IPS DF 6.9 (cell line): ENCODE measurements around the gene RNF217.
"Not testable (repeated sequence)": the region's sequence is repeated elsewhere in the genome, so short reads cannot be mapped to it uniquely, and the experiment has no call there.

Experiments
- DNase-seq: peaks from one replicate; pipeline ENCODE4 v3.0.0-alpha.2; 2013; ENCODE audit warnings: low read depth, low spot score
- H3K27ac ChIP-seq: one replicate; pipeline ENCODE4 v1.5.1; 2013; ENCODE audit warnings: low read length, control low read depth
- H3K27me3 ChIP-seq: 2 replicates; pipeline ENCODE4 v1.6.1; 2013; ENCODE audit warnings: mild to moderate bottlenecking, low read length; ENCODE audit not compliant: control insufficient read depth, insufficient read depth
- H3K36me3 ChIP-seq: 2 replicates; pipeline ENCODE4 v1.6.1; 2013; ENCODE audit warnings: low read length; ENCODE audit not compliant: control insufficient read depth, insufficient read depth
- H3K4me1 ChIP-seq: 2 replicates; pipeline ENCODE4 v1.6.1; 2013; ENCODE audit warnings: low read length; ENCODE audit not compliant: control insufficient read depth, insufficient read depth
- H3K4me3 ChIP-seq: 2 replicates; pipeline ENCODE4 v1.5.1; 2013; ENCODE audit warnings: mild to moderate bottlenecking, low read length
- H3K9me3 ChIP-seq: 2 replicates; pipeline ENCODE4 v1.6.1; 2013; ENCODE audit warnings: low read length, inconsistent platforms; ENCODE audit not compliant: control insufficient read depth, insufficient read depth
- WGBS: extraction: QIAGEN DNeasy Blood & Tissue Kit; methylation state at CpG from one replicate; pipeline ENCODE4 v1.1.7; 2013; ENCODE audit warnings: mixed read lengths, missing lambda C conversion rate; ENCODE audit not compliant: insufficient read length, insufficient coverage; 5-methylcytosine and 5-hydroxymethylcytosine counted together

RNF217 gene

DNA sequence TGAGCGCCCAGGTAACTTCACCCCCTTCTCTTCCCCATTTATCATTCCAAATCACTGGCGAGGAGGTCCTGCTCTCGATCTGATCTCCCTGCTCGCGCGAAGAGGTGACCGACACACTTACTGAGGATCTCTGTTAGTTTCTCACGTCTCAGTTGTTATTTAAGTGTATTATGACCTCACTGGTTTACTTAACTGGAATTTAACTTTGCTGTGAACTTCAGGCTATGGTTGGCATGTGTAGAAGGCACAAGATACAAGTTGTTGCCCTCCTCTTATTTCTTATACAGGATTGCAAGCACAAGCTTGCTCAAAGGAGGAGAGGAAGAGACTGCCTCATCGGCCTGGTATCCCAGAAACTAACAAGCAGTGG is 1.2 kb downstream of the RNF217 start:
- H3K9me3 ChIP-seq = no peaks in the 10 kb centered on the region
- no peak overlapping the region for H3K27ac ChIP-seq
- H3K27me3 ChIP-seq = no peaks in the 10 kb centered on the region
- WGBS = no CpG with 5 or more reads among the region's 9 CpGs
- peak overlapping the region; percentile 88; the same call in 1 of the 2 replicates for H3K4me3 ChIP-seq
- H3K36me3 ChIP-seq = no peaks in the 10 kb centered on the region
- no peak for DNase-seq
- H3K4me1 ChIP-seq = no peaks in the 10 kb centered on the region

DNA sequence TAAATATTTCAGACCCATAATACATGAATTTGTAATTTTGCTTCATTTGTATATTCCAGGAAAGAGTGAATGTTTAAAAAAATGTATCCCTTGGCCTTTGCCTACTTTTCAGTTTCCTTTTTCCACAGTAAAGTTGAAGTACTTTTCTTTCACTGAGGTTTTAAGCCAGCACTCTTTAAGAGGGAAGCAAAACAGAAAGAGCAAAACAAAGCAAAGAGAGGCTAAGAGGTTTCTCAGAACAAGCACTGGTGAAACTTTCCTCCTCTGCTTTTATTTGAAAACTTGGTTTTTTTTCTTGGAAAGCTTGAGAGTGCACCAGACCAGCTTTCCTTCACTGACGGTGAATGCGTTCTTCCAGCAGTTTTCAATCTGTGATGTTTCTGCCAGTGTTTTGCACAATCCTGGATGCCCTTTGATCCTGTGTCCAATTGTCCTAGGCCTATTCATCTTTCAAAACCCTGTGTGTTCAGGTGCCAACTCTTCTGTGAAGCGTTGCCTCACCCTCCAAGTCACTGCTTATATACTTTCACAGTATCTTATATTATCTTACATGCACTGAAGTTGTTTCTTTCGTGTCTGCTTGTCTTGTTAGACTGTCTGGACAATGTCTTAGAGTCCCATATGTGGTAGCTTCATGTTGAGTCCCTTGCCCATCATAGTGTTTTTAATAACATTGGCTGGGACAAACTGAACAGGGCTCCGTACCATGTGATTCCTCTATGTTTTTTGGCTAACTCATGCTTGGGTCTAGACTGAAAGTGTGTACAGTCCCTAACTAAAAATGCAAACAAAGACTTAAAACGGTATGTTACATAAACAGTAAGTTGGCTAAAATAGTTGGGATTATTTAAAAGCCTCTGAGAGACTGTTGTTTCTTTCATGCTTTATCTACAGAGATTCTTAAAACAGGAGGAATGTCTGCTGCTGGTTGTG is 1.9 kb downstream of the RNF217 start:
- no peaks in the 10 kb centered on the region for H3K36me3 ChIP-seq
- H3K4me3 ChIP-seq = no peak overlapping the region
- H3K4me1 ChIP-seq = no peaks in the 10 kb centered on the region
- DNase-seq = no peak
- H3K27me3 ChIP-seq = no peaks in the 10 kb centered on the region
- no CpG with 5 or more reads among the region's 6 CpGs for WGBS
- no peak overlapping the region for H3K27ac ChIP-seq
- no peaks in the 10 kb centered on the region for H3K9me3 ChIP-seq

DNA sequence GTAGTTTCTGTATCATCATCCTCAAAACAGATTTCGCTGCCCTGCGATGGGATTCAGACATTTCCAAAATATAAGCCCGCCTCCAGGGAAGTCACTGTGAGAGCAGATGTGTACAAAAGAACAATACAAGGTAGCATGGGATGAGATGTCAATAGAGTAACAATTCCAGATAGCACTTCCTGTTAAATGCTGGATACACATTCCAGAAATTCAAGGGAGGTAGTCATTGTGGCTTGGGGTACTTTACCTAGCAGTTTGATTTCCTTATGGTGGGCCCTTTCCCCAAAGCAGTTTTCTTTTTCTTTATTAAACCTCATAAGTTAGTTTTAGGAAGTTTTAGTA is 2.5 kb downstream of the RNF217 start:
- H3K4me1 ChIP-seq = no peaks in the 10 kb centered on the region
- no peaks in the 10 kb centered on the region for H3K36me3 ChIP-seq
- H3K27ac ChIP-seq = no peak overlapping the region
- WGBS = no CpG with 5 or more reads among the region's 3 CpGs
- H3K9me3 ChIP-seq = no peaks in the 10 kb centered on the region
- no peak for DNase-seq
- no peaks in the 10 kb centered on the region for H3K27me3 ChIP-seq
- H3K4me3 ChIP-seq = no peak overlapping the region

DNA sequence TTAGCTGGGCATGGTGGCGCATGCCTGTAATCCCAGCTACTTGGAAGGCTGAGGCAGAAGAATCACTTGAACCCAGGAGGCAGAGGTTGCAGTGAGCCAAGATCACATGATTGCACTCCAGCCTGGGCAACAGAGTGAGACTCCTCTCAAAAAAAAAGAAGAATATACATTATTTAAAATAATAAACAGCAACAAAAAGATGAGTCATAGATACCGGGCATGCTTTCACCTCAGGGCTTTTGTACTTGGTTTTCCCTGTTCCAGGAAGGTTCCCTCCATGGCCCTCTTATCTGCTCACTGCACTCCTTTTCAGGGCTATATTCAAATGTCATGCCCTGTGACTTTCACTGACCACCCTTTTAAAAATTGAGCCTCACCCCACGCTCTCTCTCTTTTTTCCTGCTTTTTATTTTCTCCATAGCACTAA is 3.2 kb downstream of the RNF217 start:
- H3K4me1 ChIP-seq, H3K27me3 ChIP-seq, DNase-seq, H3K4me3 ChIP-seq, H3K36me3 ChIP-seq, H3K9me3 ChIP-seq, H3K27ac ChIP-seq: not testable (repeated sequence)
- WGBS = no CpG with 5 or more reads among the region's 3 CpGs

DNA sequence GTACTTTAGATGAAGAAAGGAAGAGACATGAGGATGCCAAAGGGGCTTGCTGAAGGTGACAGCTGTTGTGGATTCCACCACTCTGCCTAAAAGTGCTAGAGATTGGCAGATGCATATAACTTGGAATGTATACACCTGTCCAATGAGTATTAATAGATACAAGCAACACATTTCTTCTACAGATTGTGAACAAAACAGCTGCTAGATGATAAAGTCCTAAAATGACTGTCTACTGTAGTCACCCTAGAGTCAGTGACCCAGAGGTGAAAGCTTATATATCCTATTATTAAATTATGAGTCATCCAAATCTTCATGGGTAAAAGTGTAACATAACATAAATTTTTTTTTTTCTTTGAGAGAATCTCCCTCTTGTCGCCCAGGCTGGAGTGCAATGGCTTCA is 5.2 kb downstream of the RNF217 start:
- Histone ChIP-seq H3K27me3 (no peaks in the 10 kb centered on the region), H3K4me3 (no peak overlapping the region), H3K4me1 (no peaks in the 10 kb centered on the region), H3K27ac (no peak overlapping the region), H3K9me3 (no peaks in the 10 kb centered on the region), H3K36me3 (no peaks in the 10 kb centered on the region)
- WGBS = no CpG with 5 or more reads among the region's 1 CpG
- no peak for DNase-seq

DNA sequence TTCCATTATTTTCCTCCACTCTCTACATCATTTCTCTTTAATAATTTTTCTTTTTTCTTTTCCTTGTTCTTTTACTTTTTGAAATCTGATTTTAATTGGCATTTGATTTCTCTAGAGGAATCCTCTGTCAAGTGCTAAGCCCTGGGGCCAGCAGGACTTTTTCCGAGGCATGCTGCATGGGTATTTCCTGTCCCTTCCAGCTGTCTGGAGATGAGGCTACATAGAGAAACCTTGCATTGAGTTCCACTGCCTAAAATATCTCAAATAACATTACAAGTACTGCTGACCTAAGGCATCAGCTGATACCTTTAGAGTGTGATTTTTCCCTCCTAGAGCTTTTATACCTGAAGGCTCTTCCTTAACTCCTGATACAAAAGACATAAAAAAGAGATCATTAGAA is 6.2 kb downstream of the RNF217 start:
- no peak for DNase-seq
- H3K4me1 ChIP-seq = no peaks in the 10 kb centered on the region
- no peaks in the 10 kb centered on the region for H3K36me3 ChIP-seq
- no CpG with 5 or more reads among the region's 1 CpG for WGBS
- H3K27ac ChIP-seq = no peak overlapping the region
- H3K9me3 ChIP-seq = no peaks in the 10 kb centered on the region
- no peaks in the 10 kb centered on the region for H3K27me3 ChIP-seq
- no peak overlapping the region for H3K4me3 ChIP-seq

DNA sequence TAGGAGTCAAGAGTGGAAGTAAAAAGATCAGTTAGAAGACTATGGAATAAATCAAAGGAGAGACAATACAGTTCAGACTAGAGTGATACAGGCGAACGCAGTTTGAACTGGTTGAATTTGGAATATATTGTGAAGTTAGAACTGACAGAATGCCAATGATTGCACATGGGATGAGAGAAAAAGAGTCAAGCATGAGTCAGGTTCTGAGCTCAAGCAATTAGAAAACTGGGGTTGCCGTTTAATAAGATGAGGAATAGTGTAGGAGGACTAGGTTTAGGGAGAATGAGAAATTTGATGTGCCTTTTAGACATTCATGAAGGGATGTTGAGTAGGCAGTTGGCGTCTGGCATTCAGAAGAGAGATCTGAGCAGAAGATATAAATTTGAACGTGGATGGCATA is 8.0 kb downstream of the RNF217 start:
- no peaks in the 10 kb centered on the region for H3K9me3 ChIP-seq
- 100% methylated on average over 1 of the region's 5 CpGs for WGBS
- no peak overlapping the region for H3K27ac ChIP-seq
- H3K4me1 ChIP-seq = no peaks in the 10 kb centered on the region
- H3K36me3 ChIP-seq = no peaks in the 10 kb centered on the region
- H3K4me3 ChIP-seq = no peak overlapping the region
- DNase-seq = no peak
- no peaks in the 10 kb centered on the region for H3K27me3 ChIP-seq

DNA sequence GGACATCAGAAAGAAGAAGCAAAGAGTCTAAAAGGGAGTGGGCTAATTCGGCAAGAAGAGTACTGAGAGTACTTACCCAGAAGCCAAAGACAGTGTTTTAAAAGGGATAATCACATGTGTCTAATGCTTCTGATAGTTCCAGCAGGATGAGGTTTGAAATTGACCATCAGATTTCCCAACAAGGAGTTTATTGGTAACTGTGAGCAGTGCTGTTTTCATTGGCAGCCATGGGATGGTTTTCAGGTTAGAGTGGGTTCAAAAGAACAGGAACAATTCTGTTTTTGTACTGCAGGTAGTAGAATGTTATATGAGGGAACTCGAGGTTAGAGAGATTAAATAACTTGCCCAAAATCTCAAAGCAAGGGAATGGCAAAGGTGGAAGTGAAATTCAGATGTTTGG is 8.5 kb downstream of the RNF217 start:
- Histone ChIP-seq H3K9me3 (no peaks in the 10 kb centered on the region), H3K36me3 (no peaks in the 10 kb centered on the region)
- WGBS = no CpG with 5 or more reads among the region's 2 CpGs

DNA sequence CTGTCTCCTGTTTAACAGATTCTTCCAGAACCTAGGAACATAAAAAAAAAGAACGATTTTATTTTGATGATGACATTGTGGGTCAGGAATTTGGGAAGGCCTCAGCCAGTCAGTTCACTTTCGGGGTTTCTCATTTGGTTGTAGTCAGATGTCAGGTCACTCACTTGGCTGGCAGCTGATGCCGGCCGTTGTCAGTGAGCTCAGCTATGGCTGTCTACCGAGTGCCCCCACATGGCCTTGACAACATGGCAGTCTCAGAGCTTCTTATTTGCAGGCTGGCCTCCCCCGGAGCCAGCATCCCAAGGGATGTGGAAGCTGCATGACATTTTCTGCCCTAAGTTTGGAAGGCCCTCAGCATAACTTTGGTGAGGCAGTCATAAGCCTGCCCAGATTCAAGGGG is 11.5 kb downstream of the RNF217 start:
- no CpG with 5 or more reads among the region's 6 CpGs for WGBS
- no peaks in the 10 kb centered on the region for H3K27me3 ChIP-seq
- H3K4me3 ChIP-seq = no peak overlapping the region
- no peak for DNase-seq
- H3K27ac ChIP-seq = no peak overlapping the region
- H3K9me3 ChIP-seq = no peaks in the 10 kb centered on the region
- no peaks in the 10 kb centered on the region for H3K4me1 ChIP-seq
- H3K36me3 ChIP-seq = peaks cover 4% of the 10 kb centered on the region; the same call in 1 of the 2 replicates

More for the DNA sequence above, 8.5 kb downstream of the RNF217 start:
- Histone ChIP-seq H3K27ac (no peak overlapping the region), H3K27me3 (no peaks in the 10 kb centered on the region), H3K4me1 (no peaks in the 10 kb centered on the region), H3K4me3 (no peak overlapping the region)
- DNase-seq = no peak

DNA sequence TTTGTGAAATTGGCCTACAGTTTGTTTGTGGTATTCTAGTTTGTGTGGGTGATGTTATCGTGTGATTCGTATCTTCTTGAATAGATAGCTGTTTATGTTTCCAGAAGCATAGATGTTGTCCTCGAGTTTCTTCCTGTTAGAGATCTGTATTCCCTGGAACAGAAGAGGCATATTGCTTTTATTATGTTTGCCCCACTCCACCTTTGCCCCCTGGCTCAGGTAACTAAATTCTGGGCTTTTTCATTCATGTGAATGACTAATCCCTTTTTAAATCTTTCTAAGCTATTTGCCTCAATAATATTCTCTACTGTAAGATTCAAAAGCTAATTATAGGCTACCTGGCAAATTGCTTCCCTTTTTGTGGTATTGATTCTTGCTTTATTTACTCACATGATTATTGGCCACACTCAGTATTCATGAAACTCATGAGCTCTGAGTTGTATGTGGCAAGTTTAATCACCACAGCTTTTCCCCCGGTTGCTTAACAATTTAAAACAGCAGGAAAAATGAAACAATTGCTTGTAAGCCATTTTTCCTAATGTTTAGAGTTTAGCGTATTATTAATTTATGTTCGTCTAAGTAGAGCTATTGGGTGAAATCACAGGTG is 12.6 kb downstream of the RNF217 start:
- Histone ChIP-seq H3K27ac (no peak overlapping the region), H3K9me3 (no peaks in the 10 kb centered on the region), H3K4me3 (no peak overlapping the region), H3K4me1 (no peaks in the 10 kb centered on the region), H3K27me3 (no peaks in the 10 kb centered on the region), H3K36me3 (peaks cover 5% of the 10 kb centered on the region; the same call in 1 of the 2 replicates)
- DNase-seq = no peak
- WGBS = no CpG with 5 or more reads among the region's 6 CpGs
